ENCODE data around the gene WDR81.

The WDR81 gene

GRCh38 chr17:1712271-1712670, 12.2 kb upstream of the WDR81 start:
- in situ Hi-C loops (cut with MboI; ENCODE audit: low pct_unique_long_range_greater_than_20kb, low sequenced_read_pairs, unreplicated experiment): loop anchor here (25.0 kb wide), 1 partner anchor 325 kb away; the partner anchor contains the start of genes DPH1, OVCA2 and RTN4RL1
- DNase-seq (ENCODE audit: low spot score): no peak
- no peak for TF ChIP-seq CTCF (IDR thresholded peaks at IDR 0.05; ENCODE audit: extremely low read depth, insufficient read depth, missing control alignments)

GRCh38 chr17:1713160-1713877, 11.2 kb upstream of the WDR81 start:
- in situ Hi-C loops (cut with MboI; ENCODE audit: low pct_unique_long_range_greater_than_20kb, low sequenced_read_pairs, unreplicated experiment): loop anchor here (25.0 kb wide), 1 partner anchor 324 kb away; the partner anchor contains the start of genes DPH1, OVCA2 and RTN4RL1
- no peak for DNase-seq (ENCODE audit: low spot score)
- TF ChIP-seq CTCF (IDR thresholded peaks at IDR 0.05; ENCODE audit: extremely low read depth, insufficient read depth, missing control alignments): no peak

- TF ChIP-seq CTCF (IDR thresholded peaks at IDR 0.05; ENCODE audit: extremely low read depth, insufficient read depth, missing control alignments): peak; percentile 57
- no peak for DNase-seq (ENCODE audit: low spot score)
- in situ Hi-C loops (cut with MboI; ENCODE audit: low pct_unique_long_range_greater_than_20kb, low sequenced_read_pairs, unreplicated experiment): loop anchor here (25.0 kb wide), 1 partner anchor 323 kb away; the partner anchor contains the start of genes DPH1, OVCA2 and RTN4RL1
These were observed 10.6 kb upstream of the WDR81 start for GRCh38 chr17:1713878-1714426.

- in situ Hi-C loops (cut with MboI; ENCODE audit: low pct_unique_long_range_greater_than_20kb, low sequenced_read_pairs, unreplicated experiment): loop anchor here (25.0 kb wide), 1 partner anchor 323 kb away; the partner anchor contains the start of genes DPH1, OVCA2 and RTN4RL1
- no peak for DNase-seq (ENCODE audit: low spot score)
- no peak for TF ChIP-seq CTCF (IDR thresholded peaks at IDR 0.05; ENCODE audit: extremely low read depth, insufficient read depth, missing control alignments)
These were observed 10.0 kb upstream of the WDR81 start for GRCh38 chr17:1714427-1714979.

GRCh38 chr17:1714980-1715802, 9.3 kb upstream of the WDR81 start:
- in situ Hi-C loops (cut with MboI; ENCODE audit: low pct_unique_long_range_greater_than_20kb, low sequenced_read_pairs, unreplicated experiment): loop anchor here (25.0 kb wide), 1 partner anchor 322 kb away; the partner anchor contains the start of genes DPH1, OVCA2 and RTN4RL1
- no peak for DNase-seq (ENCODE audit: low spot score)
- TF ChIP-seq CTCF (IDR thresholded peaks at IDR 0.05; ENCODE audit: extremely low read depth, insufficient read depth, missing control alignments): no peak

- no peak for TF ChIP-seq CTCF (IDR thresholded peaks at IDR 0.05; ENCODE audit: extremely low read depth, insufficient read depth, missing control alignments)
- in situ Hi-C loops (cut with MboI; ENCODE audit: low pct_unique_long_range_greater_than_20kb, low sequenced_read_pairs, unreplicated experiment): loop anchor here (25.0 kb wide), 1 partner anchor 322 kb away; the partner anchor contains the start of genes DPH1, OVCA2 and RTN4RL1
These were observed 8.8 kb upstream of the WDR81 start for GRCh38 chr17:1715803-1716075.

More at GRCh38 chr17:1715803-1716075, 8.8 kb upstream of the WDR81 start:
- no peak for DNase-seq (ENCODE audit: low spot score)
